ENCODE data around the gene THTPA.
"Not testable (repeated sequence)": the region's sequence is repeated elsewhere in the genome, so short reads cannot be mapped to it uniquely, and the experiment has no call there.

Gene THTPA

DNA sequence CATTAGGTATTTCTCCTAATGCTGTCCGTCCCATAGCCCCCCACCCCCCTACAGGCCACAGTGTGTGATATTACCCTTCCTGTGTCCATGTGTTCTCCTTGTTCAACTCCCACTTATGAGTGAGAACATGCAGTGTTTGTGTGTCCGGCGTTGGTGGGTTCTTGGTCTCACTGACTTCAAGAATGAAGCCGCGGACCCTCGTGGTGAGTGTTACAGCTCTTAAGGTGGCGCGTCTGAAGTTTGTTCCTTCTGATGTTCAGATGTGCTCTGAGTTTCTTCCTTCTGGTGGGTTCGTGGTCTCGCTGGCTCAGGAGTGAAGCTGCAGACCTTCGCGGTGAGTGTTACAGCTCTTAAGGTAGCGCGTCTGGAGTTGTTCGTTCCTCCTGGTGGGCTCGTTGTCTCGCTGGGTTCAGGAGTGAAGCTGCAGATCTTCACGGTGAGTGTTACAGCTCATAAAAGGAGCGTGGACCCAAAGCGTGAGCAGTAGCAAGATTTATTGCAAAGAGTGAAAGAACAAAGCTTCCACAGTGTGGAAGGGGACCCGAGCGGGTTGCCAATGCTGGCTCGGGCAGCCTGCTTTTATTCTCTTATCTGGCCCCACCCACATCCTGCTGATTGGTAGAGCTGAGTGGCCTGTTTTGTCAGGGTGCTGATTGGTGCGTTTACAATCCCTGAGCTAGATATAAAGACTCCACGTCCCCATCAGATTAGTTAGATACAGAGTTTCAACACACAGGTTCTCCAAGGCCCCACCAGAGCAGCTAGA lies 27.9 kb downstream of the THTPA start:
- DNase-seq (ENCODE audit: low read depth), result not testable (repeated sequence)

DNA sequence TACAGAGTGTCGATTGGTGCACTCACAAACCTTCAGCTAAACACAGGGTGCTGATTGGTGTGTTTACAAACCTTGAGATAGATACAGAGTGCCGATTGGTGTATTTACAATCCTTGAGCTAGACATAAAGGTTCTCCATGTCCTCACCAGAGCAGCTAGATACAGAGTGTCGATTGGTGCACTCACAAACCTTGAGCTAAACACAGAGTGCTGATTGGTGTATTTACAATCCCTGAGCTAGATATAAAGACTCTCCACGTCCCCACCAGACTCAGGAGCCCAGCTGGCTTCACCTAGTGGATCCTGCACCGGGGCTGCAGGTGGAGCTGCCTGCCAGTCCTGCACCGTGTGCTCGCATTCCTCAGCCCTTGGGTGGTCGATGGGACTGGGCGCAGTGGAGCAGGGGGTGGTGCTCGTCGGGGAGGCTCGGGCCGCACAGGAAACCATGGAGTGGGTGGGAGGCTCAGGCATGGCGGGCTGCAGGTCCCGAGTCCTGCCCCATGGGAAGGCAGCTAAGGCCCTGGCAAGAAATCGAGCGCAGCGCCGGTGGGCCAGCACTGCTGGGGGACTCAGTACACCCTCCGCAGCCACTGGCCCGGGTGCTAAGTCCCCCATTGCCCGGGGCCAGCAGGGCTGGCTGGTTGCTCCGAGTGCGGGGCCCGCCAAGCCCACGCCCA lies 28.6 kb downstream of the THTPA start:
- not testable (repeated sequence) for DNase-seq (ENCODE audit: low read depth)

DNA sequence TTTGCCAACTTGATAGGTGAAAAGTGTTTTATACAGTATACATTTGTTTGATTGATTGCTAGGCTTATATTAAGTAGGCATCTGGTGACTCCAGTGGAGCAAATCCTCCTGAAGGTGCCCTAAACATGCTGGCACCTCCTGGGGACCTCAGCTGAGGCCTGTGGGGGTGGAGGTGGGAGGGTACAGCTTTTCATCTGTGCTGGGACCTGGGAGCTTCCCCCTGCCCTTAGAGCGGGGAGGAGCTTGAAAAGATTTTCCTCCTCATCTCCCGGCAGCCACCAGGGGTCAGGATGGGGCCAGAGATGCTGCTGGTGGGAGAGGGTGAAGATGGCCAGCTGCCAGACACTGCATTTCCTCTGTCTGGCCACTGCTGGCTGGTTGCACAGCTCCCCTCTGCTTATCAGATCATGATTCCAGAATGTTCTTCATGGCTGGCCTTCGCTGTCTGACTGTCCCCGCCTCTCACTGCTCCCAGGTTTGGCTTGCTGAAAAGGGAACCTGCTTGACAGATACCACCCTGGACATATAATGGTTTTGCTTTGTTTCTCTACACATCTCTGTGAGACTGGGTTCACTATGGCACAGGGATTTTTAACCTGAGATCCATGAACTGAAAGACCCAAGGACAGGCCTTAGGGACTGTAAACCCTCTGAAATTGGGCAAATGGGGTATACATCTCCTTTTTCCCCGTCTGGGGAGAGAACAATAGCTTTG lies 33.0 kb downstream of the THTPA start:
- peak; percentile 66 for DNase-seq (ENCODE audit: low read depth)

DNA sequence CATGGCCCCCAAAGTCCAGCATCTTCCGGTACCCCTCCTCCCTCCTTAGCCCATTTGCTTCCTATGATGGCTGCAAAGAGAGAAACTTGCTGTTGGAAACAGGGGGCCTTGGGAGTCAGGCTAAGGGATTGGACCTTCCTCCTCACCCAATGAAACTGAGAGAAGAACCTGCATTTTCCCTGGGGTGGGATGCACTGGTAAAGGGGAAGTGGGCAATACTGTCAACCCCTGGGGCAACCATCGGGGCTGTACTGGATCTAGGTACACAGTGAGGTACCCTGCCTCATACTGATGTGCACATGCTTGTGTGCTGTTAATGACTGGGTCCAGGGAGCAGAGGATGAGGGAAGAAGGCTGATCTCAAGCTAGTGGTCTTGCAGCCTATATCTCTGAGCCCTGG lies 33.5 kb downstream of the THTPA start:
- no peak for DNase-seq (ENCODE audit: low read depth)

DNA sequence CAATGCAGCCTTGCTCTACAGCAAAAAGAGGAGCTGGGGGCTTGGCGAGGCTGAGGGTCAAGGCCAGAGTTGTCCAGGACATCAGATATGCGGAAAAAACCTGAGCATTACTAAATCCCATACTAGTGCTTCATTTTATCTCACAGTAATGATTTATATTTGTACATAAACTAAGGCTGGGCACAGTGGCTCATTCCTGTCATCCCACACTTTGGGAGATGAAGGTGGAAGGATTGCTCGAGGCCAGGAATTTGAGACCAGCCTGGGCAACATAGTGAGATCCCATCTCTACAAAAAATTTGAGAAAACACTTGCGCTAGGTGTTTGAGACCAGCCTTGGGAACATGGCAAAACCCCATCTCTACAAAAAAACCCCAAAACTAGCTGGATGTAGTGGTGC lies 34.1 kb downstream of the THTPA start:
- no peak for DNase-seq (ENCODE audit: low read depth)

DNA sequence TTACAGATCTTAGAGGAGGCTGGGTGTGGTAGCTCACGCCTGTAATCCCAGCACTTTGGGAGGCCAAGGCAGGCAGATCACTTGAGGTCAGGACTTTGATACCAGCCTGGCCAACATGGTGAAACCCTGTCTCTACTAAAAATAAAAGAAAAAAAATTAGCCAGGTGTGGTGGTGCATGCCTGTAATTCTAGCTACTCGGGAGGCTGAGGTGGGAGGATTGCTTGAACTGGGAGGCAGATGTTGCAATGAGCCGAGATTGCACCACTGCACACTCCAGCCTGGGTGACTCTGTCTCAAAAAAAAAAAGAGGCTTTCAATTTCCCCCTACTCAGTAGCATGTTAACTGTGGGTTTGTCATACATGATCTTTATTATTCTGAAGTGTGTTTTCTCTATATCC lies 38.1 kb downstream of the THTPA start:
- DNase-seq (ENCODE audit: low read depth), result not testable (repeated sequence)

DNA sequence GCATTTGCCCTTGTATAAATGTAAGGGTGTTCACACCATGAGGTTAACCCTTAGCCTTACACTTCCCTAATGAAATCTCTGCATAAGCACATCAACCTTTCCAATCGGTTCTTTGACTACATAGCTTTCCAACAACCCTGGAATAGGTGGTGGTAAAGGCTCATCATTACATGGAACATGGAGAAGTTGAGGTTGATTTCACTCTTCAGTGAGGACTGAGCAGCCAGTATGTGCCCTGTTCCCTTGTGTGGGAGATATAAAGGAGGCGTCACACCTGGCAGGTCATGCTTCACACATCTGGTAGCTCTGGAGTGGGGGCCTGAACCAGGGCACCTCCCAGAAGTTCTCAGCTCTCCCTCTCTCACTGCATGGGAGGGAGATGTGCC lies 44.2 kb downstream of the THTPA start:
- no peak for DNase-seq (ENCODE audit: low read depth)

DNA sequence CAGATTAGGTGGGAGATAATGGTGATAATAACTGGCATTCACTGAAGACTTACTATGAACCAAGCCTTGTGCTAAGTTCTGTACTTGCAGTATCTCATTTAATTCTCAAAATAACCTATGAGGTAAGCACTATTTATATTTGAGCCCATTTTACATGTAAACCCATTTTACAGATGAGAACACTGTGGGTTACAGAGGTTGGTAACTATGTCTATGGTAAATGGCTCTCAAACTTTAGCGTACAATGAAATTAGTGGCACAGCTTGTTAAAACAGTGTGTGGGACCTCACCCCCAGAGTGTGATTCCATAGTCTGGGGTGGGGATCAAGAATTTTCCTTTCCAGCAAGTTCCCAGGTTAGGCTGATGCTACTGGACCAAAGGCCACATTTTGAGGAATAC lies 44.7 kb downstream of the THTPA start:
- no peak for DNase-seq (ENCODE audit: low read depth)

DNA sequence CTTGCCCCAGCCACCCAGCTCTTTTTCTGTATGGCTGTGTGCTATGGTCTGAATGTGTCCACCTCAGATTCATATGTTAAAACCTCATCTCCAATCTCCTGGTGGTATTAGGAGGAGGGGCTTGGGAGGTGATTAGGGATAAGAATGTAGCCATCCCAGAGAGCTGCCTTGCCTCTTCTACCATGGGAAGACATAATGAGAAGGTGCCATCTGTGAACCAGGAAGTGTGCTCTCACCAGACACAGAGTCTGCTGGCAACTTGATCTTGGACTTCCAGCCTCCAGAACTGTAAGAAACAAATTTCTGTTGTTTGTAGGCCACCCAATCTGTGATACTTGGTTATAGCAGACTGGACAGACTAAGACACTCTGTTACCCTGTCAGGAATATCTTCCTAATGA lies 45.4 kb downstream of the THTPA start:
- DNase-seq (ENCODE audit: low read depth), result no peak

DNA sequence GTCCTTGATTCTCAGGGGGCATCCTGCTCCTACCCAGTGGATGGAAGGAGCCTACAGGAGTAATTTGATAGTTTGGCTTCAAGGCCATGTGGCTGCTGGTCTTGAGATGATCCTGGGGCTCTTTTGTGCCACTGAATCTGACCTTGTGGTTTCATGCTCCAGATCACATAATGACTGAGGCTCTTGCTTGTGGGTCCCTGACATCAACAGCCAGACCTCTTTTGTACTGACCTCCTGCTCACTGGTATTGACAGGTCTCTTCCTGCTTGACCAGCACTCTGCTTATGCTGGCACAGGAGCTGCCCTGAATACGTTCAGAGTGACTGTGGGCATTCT lies 45.7 kb downstream of the THTPA start:
- no peak for DNase-seq (ENCODE audit: low read depth)

DNA sequence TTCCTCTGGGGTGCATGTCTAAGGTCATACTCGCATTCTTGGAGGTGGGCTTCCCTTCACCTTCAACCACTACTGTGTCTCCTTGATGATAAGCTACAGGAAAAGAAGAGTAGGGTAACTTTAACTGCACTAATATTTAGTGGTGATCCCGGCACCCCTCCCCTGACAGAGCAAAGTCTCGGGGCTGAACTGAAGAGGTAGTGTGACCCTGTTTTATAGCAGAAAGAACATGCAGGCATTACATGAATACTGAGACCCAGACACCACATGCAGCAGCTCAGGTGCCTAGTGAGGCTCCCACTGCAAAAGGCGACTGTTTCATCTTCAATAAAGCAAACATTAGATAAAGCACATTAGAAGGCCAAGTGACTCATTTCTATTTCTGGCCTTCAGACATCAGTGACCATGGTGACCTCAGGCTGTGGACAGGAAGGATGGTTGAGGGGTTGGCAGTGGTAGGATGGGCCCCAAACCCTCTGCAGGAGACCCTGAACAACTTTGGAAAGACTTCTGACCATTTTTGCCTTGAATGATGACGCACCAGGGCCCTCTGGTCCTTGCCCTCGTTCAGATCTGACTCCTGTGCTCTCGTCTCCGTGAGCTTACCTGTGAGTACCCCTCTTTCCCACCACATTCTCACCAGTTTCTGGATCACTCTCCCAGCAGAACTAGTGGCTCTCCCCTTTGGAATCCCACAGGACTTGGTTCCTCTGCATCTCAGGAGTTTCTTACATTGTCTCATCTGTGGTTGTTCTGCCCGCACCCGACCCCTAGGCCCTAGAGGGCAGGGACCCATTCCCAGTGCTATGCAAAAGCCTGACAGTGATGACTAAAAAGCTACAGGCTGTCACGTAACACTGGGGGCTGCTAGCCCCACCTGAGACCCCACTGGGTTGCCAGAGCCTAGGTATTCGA lies 46.4 kb downstream of the THTPA start:
- DNase-seq (ENCODE audit: low read depth), result no peak

DNA sequence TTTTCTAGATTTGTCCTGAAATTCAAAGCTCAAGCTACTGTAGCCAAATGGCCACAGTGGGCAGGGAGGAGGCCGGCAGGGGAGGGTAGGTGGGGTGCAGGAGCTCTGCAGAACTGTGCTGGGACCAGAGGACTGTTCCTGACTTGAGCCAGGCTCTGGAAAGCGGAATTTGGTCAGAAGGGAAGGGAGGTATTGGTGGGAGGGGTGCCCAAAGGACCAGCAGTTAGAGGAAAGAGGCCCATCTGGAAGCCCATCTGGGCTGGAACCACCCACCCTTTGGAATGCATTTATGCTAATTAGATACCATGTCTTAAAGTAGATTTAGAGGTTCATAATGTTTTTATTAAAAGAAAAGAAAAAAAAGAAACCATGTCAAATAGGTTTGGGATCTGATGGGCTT lies 47.0 kb downstream of the THTPA start:
- DNase-seq (ENCODE audit: low read depth), result no peak

DNA sequence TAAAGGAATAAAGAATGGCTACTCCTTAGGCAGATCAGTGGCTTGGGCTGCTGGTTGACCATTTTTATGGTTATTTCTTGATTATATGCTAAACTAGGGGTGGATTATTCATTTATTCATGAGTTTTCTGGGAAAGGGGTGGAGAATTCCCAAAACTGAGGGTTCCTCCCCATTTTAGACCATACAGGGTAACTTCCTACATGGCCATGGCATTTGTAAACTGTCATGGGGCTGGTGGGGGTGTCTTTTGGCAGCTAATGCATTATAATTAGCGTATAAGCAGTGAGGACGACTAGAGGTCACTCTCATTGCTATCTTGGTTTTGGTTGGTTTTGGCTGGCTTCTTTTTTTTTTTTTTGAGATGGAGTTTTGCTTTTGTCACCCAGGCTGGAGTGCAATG lies 48.1 kb downstream of the THTPA start:
- no peak for DNase-seq (ENCODE audit: low read depth)

DNA sequence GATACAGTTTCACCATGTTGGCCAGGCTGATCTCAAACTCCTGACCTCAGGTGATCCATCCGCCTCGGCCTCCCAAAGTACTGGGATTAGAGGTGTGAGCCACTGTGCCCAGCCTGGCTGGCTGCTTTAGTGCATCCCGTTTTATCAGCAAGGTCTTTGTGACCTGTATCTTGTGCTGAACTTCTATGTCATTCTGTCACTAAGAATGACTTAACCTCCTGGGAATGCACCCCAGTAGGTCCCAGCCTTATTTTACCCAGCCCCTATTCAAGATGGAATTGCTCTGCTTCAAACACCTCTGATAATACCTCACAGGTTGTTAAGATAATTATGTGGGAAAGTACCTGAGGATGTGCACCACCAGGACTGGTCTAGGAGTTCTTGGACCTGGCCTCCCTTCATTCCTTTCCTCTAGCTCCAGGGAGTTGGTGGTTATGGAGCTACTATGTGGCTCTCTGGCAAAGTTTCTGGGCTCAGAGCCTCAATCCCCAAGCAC lies 48.7 kb downstream of the THTPA start:
- DNase-seq (ENCODE audit: low read depth), result no peak

DNA sequence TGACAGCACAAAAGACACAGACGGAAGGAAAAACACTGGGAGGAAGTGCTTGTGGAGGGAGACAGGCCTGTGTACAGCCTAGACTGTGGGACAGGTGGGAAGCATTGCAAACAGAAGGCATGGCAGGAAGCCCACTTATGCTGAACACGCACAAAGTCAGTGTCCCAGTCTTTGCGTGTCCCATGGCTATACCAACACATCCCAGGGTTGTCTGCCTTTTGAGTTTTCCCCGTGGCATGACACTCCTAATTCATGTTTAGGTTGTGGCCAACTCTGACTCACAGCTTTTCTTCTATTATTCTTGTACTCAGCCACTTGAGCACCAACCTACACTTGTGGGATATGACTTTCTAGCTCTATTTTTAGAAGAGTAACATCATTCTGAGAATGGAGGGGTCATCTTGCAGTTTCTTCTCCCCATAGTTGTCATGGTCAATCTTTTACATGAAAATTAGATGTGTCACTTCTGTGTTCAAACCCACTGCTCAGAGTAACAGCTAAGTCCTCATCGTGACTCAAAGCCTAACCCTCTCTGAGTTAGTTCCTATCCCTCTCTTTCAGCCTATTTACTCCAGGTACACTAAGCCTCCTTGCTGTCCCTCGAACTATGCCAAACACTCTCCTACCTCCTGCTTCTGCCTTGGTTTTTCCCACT lies 50.0 kb downstream of the THTPA start:
- no peak for DNase-seq (ENCODE audit: low read depth)

DNA sequence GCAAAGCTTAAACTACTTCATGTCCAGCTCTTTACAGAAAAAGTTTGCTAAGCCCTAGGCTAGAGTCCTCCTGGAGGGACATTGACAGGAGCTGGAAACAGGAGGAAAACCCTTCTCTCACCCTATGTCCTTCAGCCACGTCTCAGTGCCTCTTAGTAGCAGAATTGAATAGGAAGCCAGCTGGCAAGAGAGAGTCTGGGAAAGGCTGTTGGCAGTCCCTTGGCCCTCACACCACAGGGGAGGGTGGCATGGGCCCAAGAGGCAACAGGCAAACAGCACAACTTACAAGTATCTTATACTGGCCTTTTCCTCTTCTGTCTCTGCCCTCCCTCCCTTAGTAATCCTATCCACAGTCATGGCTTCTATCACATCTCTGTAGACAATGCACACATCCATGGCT lies 52.4 kb downstream of the THTPA start:
- no peak for DNase-seq (ENCODE audit: low read depth)

DNA sequence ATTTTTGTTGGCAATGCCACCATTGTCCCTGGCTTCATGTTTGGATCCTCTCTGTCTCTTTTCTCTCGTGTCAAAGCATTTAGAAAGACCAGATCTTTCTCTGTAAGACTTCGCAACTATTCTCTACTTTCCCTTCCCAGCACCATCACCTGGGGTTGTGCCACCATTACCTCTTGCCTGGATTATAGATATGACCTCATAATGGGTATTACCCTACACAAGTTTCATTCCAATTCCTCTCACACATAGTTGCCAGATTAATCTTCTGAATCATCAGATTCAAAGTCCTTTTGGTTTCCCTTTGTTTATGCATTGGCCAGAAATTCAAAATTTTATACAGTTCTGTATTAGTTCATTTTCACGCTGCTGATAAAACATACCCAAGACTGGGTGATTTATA lies 52.9 kb downstream of the THTPA start:
- DNase-seq (ENCODE audit: low read depth), result no peak

DNA sequence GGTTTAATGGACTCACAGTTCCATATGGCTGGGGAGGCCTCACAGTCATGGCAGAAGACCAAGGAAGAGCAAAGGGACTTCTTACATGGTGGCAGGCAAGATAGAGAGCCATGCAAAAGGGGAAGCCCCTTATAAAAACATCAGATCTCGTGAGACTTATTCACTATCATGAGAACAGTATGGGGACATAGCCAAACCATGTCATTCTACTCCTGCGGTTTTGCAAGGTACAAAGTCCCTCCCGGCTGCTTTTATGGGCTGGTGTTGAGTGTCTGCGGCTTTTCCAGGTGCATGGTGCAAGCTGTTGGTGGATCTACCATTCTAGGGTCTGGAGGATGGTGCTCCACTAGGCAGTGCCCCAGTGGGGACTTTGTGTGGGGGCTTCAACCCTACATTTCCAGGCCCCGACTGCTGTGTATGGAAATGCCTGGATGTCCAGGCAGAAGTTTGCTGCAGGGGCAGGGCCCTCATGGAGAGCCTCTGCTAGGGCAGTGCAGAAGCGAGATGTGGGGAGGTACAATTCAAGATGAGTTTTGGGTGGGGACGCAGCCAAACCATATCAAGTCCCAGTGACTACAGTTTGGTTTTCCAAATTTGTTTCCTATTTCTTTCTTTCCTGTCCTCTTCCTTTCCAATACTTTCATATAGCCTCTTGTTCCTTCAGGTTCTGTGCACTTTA lies 53.5 kb downstream of the THTPA start:
- DNase-seq (ENCODE audit: low read depth), result not testable (repeated sequence)
